KOPT-K1 (cell line): Measurements from ENCODE around the gene NFIB.

Source experiments
- H3K27ac ChIP-seq: fragments of 200-600 bp; sonication (generic); 2 replicates; pipeline ENCODE4 v1.5.1; 2016; ENCODE audit warnings: antibody characterized with exemption, mild to moderate bottlenecking, low read depth, low read length; ENCODE audit not compliant: poor library complexity, severe bottlenecking
- H3K36me3 ChIP-seq: fragments of 200-600 bp; sonication (generic); 2 replicates; pipeline ENCODE4 v1.5.1; 2017; ENCODE audit warnings: antibody characterized with exemption, mild to moderate bottlenecking, low read length, moderate library complexity; ENCODE audit not compliant: insufficient read depth
- H3K9me3 ChIP-seq: fragments of 200-600 bp; sonication (generic); 2 replicates; pipeline ENCODE4 v1.5.1; 2017; ENCODE audit warnings: antibody characterized with exemption, low read length, mild to moderate bottlenecking; ENCODE audit not compliant: insufficient read depth, poor library complexity, severe bottlenecking

Gene NFIB

GRCh38 chr9:14348123-14348372, 34.1 kb upstream of the NFIB start:
- Histone ChIP-seq H3K9me3 (peaks cover 12% of the 10 kb centered on the region), H3K36me3 (no peaks in the 10 kb centered on the region), H3K27ac (no peak overlapping the region)

- H3K27ac ChIP-seq = no peak overlapping the region
- no peaks in the 10 kb centered on the region for H3K36me3 ChIP-seq
- peaks cover 12% of the 10 kb centered on the region for H3K9me3 ChIP-seq
Observed at GRCh38 chr9:14347406-14348122, 33.6 kb upstream of the NFIB start.

GRCh38 chr9:14346811-14347405, 33.0 kb upstream of the NFIB start:
- H3K27ac ChIP-seq = no peak overlapping the region
- peaks cover 12% of the 10 kb centered on the region for H3K9me3 ChIP-seq

GRCh38 chr9:14346231-14346791, 32.4 kb upstream of the NFIB start:
- H3K27ac ChIP-seq = no peak overlapping the region
- H3K36me3 ChIP-seq = no peaks in the 10 kb centered on the region
- peaks cover 14% of the 10 kb centered on the region for H3K9me3 ChIP-seq

More at GRCh38 chr9:14346811-14347405, 33.0 kb upstream of the NFIB start:
- H3K36me3 ChIP-seq = no peaks in the 10 kb centered on the region

GRCh38 chr9:14345354-14346230, 31.7 kb upstream of the NFIB start:
- H3K9me3 ChIP-seq = peaks cover 18% of the 10 kb centered on the region
- no peak overlapping the region for H3K27ac ChIP-seq
- no peaks in the 10 kb centered on the region for H3K36me3 ChIP-seq

- Histone ChIP-seq H3K27ac (no peak overlapping the region), H3K9me3 (peaks cover 18% of the 10 kb centered on the region)
Observed at GRCh38 chr9:14344941-14345353, 31.0 kb upstream of the NFIB start.

GRCh38 chr9:14344053-14344524, 30.1 kb upstream of the NFIB start:
- Histone ChIP-seq H3K27ac (no peak overlapping the region), H3K9me3 (peaks cover 13% of the 10 kb centered on the region), H3K36me3 (no peaks in the 10 kb centered on the region)

More at GRCh38 chr9:14344941-14345353, 31.0 kb upstream of the NFIB start:
- no peaks in the 10 kb centered on the region for H3K36me3 ChIP-seq

- no peaks in the 10 kb centered on the region for H3K36me3 ChIP-seq
Observed at GRCh38 chr9:14343261-14344031, 29.5 kb upstream of the NFIB start.

GRCh38 chr9:14342736-14343135, 28.8 kb upstream of the NFIB start:
- no peak overlapping the region for H3K27ac ChIP-seq
- H3K36me3 ChIP-seq = no peaks in the 10 kb centered on the region
- peaks cover 5% of the 10 kb centered on the region for H3K9me3 ChIP-seq

More at GRCh38 chr9:14343261-14344031, 29.5 kb upstream of the NFIB start:
- Histone ChIP-seq H3K9me3 (peaks cover 7% of the 10 kb centered on the region), H3K27ac (no peak overlapping the region)

GRCh38 chr9:14341437-14342122, 27.6 kb upstream of the NFIB start:
- peaks cover 5% of the 10 kb centered on the region for H3K9me3 ChIP-seq
- H3K36me3 ChIP-seq = no peaks in the 10 kb centered on the region
- no peak overlapping the region for H3K27ac ChIP-seq

- Histone ChIP-seq H3K36me3 (no peaks in the 10 kb centered on the region), H3K27ac (no peak overlapping the region), H3K9me3 (peaks cover 5% of the 10 kb centered on the region)
Observed at GRCh38 chr9:14340994-14341393, 27.1 kb upstream of the NFIB start.

- H3K9me3 ChIP-seq = peaks cover 5% of the 10 kb centered on the region
- H3K27ac ChIP-seq = no peak overlapping the region
- H3K36me3 ChIP-seq = no peaks in the 10 kb centered on the region
Observed at GRCh38 chr9:14340219-14340873, 26.4 kb upstream of the NFIB start.

- H3K27ac ChIP-seq = no peak overlapping the region
- no peaks in the 10 kb centered on the region for H3K36me3 ChIP-seq
- peaks cover 5% of the 10 kb centered on the region for H3K9me3 ChIP-seq
Observed at GRCh38 chr9:14339746-14340145, 25.8 kb upstream of the NFIB start.

- Histone ChIP-seq H3K27ac (no peak overlapping the region), H3K36me3 (no peaks in the 10 kb centered on the region), H3K9me3 (peaks cover 5% of the 10 kb centered on the region)
Observed at GRCh38 chr9:14337615-14338014, 23.7 kb upstream of the NFIB start.
